Thyroid gland (tissue), 4 donors: ENCODE results near the gene FASTKD1. TPM values are rescaled to one million over a fixed set of nuclear protein-coding genes. Genes with fewer than 3 reads are reported as not detected.
"Not testable (repeated sequence)": the region's sequence is repeated elsewhere in the genome, so short reads cannot be mapped to it uniquely, and the experiment has no call there.

Experiments used
- DNase-seq, 2 donors: peaks; one replicate each; pipeline ENCODE4 v3.0.0-alpha.2; 2019
- H3K27ac ChIP-seq, 3 donors: fragments of 200-600 bp; sonication (generic); 1 replicate in 2 of 3; 2 replicates in 1 of 3; pipeline ENCODE4 v1.5.1; 2016 to 2019; ENCODE audit warnings: mild to moderate bottlenecking in 1 of 3, moderate library complexity in 1 of 3
- H3K27me3 ChIP-seq: fragments of 200-600 bp; sonication (generic); one replicate; pipeline ENCODE4 v1.5.1; 2019
- H3K36me3 ChIP-seq, 2 donors: fragments of 200-600 bp; sonication (generic); one replicate each; pipeline ENCODE4 v1.5.1; 2016 to 2019
- H3K4me1 ChIP-seq, 2 donors: fragments of 200-600 bp; sonication (generic); one replicate each; pipeline ENCODE4 v1.5.1; 2017 to 2019
- H3K4me3 ChIP-seq, 3 donors: fragments of 200-600 bp; sonication (generic); replicated peaks in 1 of 3; 1 replicate in 2 of 3; 2 replicates in 1 of 3; pipeline ENCODE4 v1.5.1; 2016; ENCODE audit warnings: mild to moderate bottlenecking in 1 of 3
- H3K9me3 ChIP-seq: fragments of 200-600 bp; sonication (generic); one replicate; pipeline ENCODE4 v1.5.1; 2017
- CTCF ChIP-seq, 6 experiments: fragments of 200-600 bp in 3 of 6; fragments of 450-650 bp in 3 of 6; sonication (generic) in 3 of 6; IDR thresholded peaks; one replicate each; pipeline ENCODE4 v1.5.1; 2016 to 2019; ENCODE audit warnings: antibody characterized with exemption in 6 of 6, mild to moderate bottlenecking in 2 of 6, inconsistent platforms in 1 of 6, moderate library complexity in 1 of 6
- POLR2A ChIP-seq, 2 donors: fragments of 450-650 bp; IDR thresholded peaks; one replicate each; pipeline ENCODE4 v1.6.1; 2017; ENCODE audit warnings: antibody characterized with exemption in 2 of 2, mild to moderate bottlenecking in 2 of 2, moderate library complexity in 1 of 2
- WGBS, 2 donors: methylation state at CpG; one replicate each; pipeline ENCODE4 v1.1.5; 2017; 5-methylcytosine and 5-hydroxymethylcytosine counted together
- intact Hi-C: fragments of 100-400 bp; cut with DNase I; formaldehyde crosslinking; loops from one replicate; pipeline ENCODE4 v1.15.1; 2023
- total RNA-seq, 4 donors: library from RNA; depleted of rRNA; stranded (reverse); fragments of >200 nt; gene quantifications; one replicate each; pipeline ENCODE4 v1.2.3, GENCODE V29; 2016

The FASTKD1 gene
- total RNA-seq, 4 donors from 2014 or later: 32.8 to 45.3 (median 34.3) TPM

DNA sequence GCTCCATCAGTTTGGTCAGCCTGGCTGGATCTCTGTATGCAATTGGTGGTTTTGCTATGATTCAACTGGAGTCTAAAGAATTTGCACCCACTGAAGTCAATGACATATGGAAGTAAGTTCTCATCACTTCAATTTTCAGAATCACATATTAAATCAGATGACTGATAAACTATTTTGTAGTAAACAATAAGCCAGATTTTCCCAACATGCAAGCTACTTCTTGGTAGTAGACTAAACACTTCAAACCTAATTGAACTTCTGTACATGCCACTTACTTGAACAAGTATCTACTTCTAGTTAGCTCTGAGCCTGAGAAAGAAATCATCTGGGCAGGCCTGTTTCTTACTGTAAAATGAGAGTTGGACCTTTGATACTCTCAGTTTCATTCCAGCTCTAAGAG, 52.8 kb downstream of the FASTKD1 start:
- no peak for DNase-seq
- intact Hi-C loops: no loop called here
- TF ChIP-seq CTCF (IDR thresholded peaks at IDR 0.05): no peak
- TF ChIP-seq POLR2A (IDR thresholded peaks at IDR 0.05): no peak
- peaks cover 0 to 2% of the 10 kb centered on the region in 2 donors for H3K4me1 ChIP-seq
- H3K9me3 ChIP-seq: no peaks in the 10 kb centered on the region
- no peaks in the 10 kb centered on the region for H3K27me3 ChIP-seq
- no peak overlapping the region for H3K27ac ChIP-seq
- H3K4me3 ChIP-seq: no peak overlapping the region
- no peaks in the 10 kb centered on the region for H3K36me3 ChIP-seq

DNA sequence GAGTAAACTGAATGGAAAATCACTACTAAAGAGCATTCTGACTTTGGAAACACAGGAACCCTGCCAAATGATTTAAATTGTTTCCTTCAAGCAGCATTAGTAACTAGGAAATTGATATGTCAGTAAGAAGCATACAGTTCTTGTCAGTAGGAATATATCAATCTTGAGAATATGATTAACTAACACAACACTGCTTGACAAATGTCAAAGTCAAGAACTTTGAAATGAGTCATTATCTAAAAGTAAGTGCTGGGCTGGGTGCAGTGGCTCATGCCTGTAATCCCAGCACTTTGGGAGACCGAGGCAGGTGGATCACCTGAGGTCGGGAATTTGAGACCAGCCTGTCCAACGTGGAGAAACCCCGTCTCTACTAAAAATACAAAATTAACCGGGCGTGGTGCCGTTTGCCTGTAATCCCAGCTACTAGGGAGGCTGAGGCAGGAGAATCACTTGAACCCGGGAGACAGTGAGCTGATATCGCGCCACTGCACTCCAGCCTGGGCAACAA, 57.1 kb downstream of the FASTKD1 start:
- DNase-seq, H3K27me3 ChIP-seq, intact Hi-C loops, H3K9me3 ChIP-seq, H3K36me3 ChIP-seq, H3K27ac ChIP-seq, H3K4me3 ChIP-seq: not testable (repeated sequence)
- 94% methylated on average over 10 of the region's 10 CpGs for WGBS, 2 donors
- H3K4me1 ChIP-seq: peaks cover 12 to 13% of the 10 kb centered on the region in 2 donors

GRCh38 chr2:169514758-169515157, 58.9 kb downstream of the FASTKD1 start:
- H3K27ac ChIP-seq, DNase-seq, intact Hi-C loops, H3K4me3 ChIP-seq, H3K36me3 ChIP-seq, H3K27me3 ChIP-seq, H3K9me3 ChIP-seq: not testable (repeated sequence)
- H3K4me1 ChIP-seq: peaks cover 12 to 13% of the 10 kb centered on the region in 2 donors
- WGBS, 2 donors: 94 to 95% methylated on average over 7 of the region's 7 CpGs

GRCh38 chr2:169513926-169514325, 59.7 kb downstream of the FASTKD1 start:
- H3K4me3 ChIP-seq: no peak overlapping the region
- DNase-seq: no peak
- intact Hi-C loops: no loop called here
- H3K9me3 ChIP-seq: no peaks in the 10 kb centered on the region
- TF ChIP-seq POLR2A (IDR thresholded peaks at IDR 0.05) (no peak), CTCF (IDR thresholded peaks at IDR 0.05) (no peak)
- no peaks in the 10 kb centered on the region for H3K36me3 ChIP-seq
- H3K27me3 ChIP-seq: no peaks in the 10 kb centered on the region
- 76 to 83% methylated on average over 3 of the region's 3 CpGs for whole genome bisulfite sequencing, 2 donors
- peaks cover 12 to 13% of the 10 kb centered on the region in 2 donors for H3K4me1 ChIP-seq
- H3K27ac ChIP-seq: no peak overlapping the region

DNA sequence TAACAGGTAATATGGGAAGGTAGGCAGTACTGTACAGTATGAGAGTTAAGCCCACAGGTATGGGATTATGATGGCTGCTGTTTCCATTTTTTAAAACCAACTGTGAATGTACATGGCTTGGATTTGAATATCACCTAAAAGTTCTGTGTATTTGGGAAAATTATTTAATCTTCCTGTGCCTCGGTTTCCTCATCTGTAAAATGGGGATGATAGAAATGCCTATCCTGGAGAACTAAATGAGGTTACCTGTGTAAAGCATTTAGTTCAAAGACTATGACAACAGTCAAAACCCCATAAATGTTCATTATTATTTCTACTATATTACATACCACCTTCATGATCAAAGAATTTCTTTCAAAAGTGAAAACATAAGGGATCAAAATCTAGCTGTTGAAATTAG, 60.6 kb downstream of the FASTKD1 start:
- H3K4me3 ChIP-seq: no peak overlapping the region
- no peak overlapping the region for H3K27ac ChIP-seq
- peaks cover 12 to 13% of the 10 kb centered on the region in 2 donors for H3K4me1 ChIP-seq
- 93 to 95% methylated on average over 1 of the region's 1 CpG for WGBS, 2 donors
- no peak for TF ChIP-seq POLR2A (IDR thresholded peaks at IDR 0.05)
- no peak for TF ChIP-seq CTCF (IDR thresholded peaks at IDR 0.05)
- intact Hi-C loops: no loop called here
- H3K36me3 ChIP-seq: no peaks in the 10 kb centered on the region
- no peak for DNase-seq
- no peaks in the 10 kb centered on the region for H3K27me3 ChIP-seq
- H3K9me3 ChIP-seq: no peaks in the 10 kb centered on the region

DNA sequence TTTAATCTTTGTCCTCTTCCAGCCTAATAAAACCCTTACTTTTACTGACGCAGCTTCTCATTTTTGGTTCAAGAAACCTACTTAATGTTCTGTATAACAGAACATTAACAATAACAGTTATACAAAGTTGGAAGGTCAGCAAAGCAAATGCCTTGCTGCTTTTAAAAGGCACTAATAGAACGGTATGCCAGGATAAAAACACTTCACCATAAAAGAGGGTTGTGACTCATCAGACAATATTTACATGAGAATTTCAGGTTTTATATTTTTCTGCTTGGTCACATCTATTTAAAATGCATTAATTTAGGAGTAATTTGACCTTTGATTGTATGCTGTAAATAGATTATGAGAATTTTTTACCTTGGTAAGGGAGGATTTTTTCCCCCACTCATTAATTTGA, 61.1 kb downstream of the FASTKD1 start:
- Histone ChIP-seq H3K4me1 (peaks cover 12 to 13% of the 10 kb centered on the region in 2 donors), H3K9me3 (no peaks in the 10 kb centered on the region), H3K36me3 (no peaks in the 10 kb centered on the region), H3K27ac (no peak overlapping the region), H3K27me3 (no peaks in the 10 kb centered on the region), H3K4me3 (no peak overlapping the region)
- DNase-seq: no peak
- TF ChIP-seq CTCF (IDR thresholded peaks at IDR 0.05) (no peak), POLR2A (IDR thresholded peaks at IDR 0.05) (no peak)
- intact Hi-C loops: no loop called here
- WGBS, 2 donors: 72 to 82% methylated on average over 2 of the region's 2 CpGs
